ENCODE data around the gene SGMS1. TPM values are rescaled to one million over a fixed set of nuclear protein-coding genes. Genes with fewer than 3 reads are reported as not detected.

Gene SGMS1
- total and polyA plus RNA-seq, 4 donors: 15.8 to 142 (median 41.3) TPM

GRCh38 chr10:50522908-50523307 lies 100.8 kb downstream of the SGMS1 start:
- Histone ChIP-seq H3K27me3 (ENCODE audit: control insufficient read depth in 3 of 3, insufficient read depth in 3 of 3, low read length in 2 of 3) (no peaks in the 10 kb centered on the region), H3K4me1 (ENCODE audit: control insufficient read depth in 5 of 5, insufficient read depth in 5 of 5, low read length in 5 of 5) (peaks cover 0 to 18% (median 4%) of the 10 kb centered on the region in 5 donors), H3K9ac (ENCODE audit: insufficient read depth in 1 of 2, low read length in 2 of 2) (no peak overlapping the region), H3K9me3 (ENCODE audit: control insufficient read depth in 4 of 4, insufficient read depth in 3 of 4, low read length in 3 of 4) (no peaks in the 10 kb centered on the region), H3K4me3 (no peak overlapping the region), H3K36me3 (ENCODE audit: control insufficient read depth in 4 of 4, insufficient read depth in 4 of 4, low read length in 4 of 4) (peaks cover 2 to 5% (median 3%) of the 10 kb centered on the region in 4 donors), H3K27ac (ENCODE audit: low read depth in 1 of 2, low read length in 1 of 2) (no peak overlapping the region)
- ATAC-seq (ENCODE audit: insufficient read depth, low FRiP score): no peak
- 87 to 88% methylated on average over 2 of the region's 2 CpGs for WGBS, 2 donors
- no peak for DNase-seq
- TF ChIP-seq CTCF (IDR thresholded peaks at IDR 0.05; ENCODE audit: control extremely low read depth, extremely low read depth): no peak

GRCh38 chr10:50520115-50520514 lies 103.6 kb downstream of the SGMS1 start:
- Histone ChIP-seq H3K9ac (ENCODE audit: insufficient read depth in 1 of 2, low read length in 2 of 2) (no peak overlapping the region), H3K4me3 (no peak overlapping the region), H3K9me3 (ENCODE audit: control insufficient read depth in 4 of 4, insufficient read depth in 3 of 4, low read length in 3 of 4) (no peaks in the 10 kb centered on the region), H3K27me3 (ENCODE audit: control insufficient read depth in 3 of 3, insufficient read depth in 3 of 3, low read length in 2 of 3) (no peaks in the 10 kb centered on the region), H3K27ac (ENCODE audit: low read depth in 1 of 2, low read length in 1 of 2) (no peak overlapping the region), H3K36me3 (ENCODE audit: control insufficient read depth in 4 of 4, insufficient read depth in 4 of 4, low read length in 4 of 4) (peaks cover 2 to 5% (median 4%) of the 10 kb centered on the region in 4 donors), H3K4me1 (ENCODE audit: control insufficient read depth in 5 of 5, insufficient read depth in 5 of 5, low read length in 5 of 5) (peaks cover 0 to 22% (median 3%) of the 10 kb centered on the region in 5 donors)
- TF ChIP-seq CTCF (IDR thresholded peaks at IDR 0.05; ENCODE audit: control extremely low read depth, extremely low read depth): no peak
- WGBS, 2 donors: 98 to 100% methylated on average over 3 of the region's 3 CpGs
- ATAC-seq (ENCODE audit: insufficient read depth, low FRiP score) (no peak), DNase-seq (no peak)

GRCh38 chr10:50517626-50518025 lies 106.1 kb downstream of the SGMS1 start:
- no peak for TF ChIP-seq CTCF (IDR thresholded peaks at IDR 0.05; ENCODE audit: control extremely low read depth, extremely low read depth)
- no peaks in the 10 kb centered on the region for H3K9me3 ChIP-seq (ENCODE audit: control insufficient read depth in 4 of 4, insufficient read depth in 3 of 4, low read length in 3 of 4)
- no peaks in the 10 kb centered on the region for H3K27me3 ChIP-seq (ENCODE audit: control insufficient read depth in 3 of 3, insufficient read depth in 3 of 3, low read length in 2 of 3)
- 69 to 77% methylated on average over 3 of the region's 3 CpGs for WGBS, 2 donors
- peaks cover 0 to 4% (median 2%) of the 10 kb centered on the region in 5 donors for H3K4me1 ChIP-seq (ENCODE audit: control insufficient read depth in 5 of 5, insufficient read depth in 5 of 5, low read length in 5 of 5)
- H3K36me3 ChIP-seq (ENCODE audit: control insufficient read depth in 4 of 4, insufficient read depth in 4 of 4, low read length in 4 of 4): peaks cover 2 to 5% (median 3%) of the 10 kb centered on the region in 4 donors
- DNase-seq (no peak), ATAC-seq (ENCODE audit: insufficient read depth, low FRiP score) (no peak)
- no peak overlapping the region for H3K27ac ChIP-seq (ENCODE audit: low read depth in 1 of 2, low read length in 1 of 2)
- no peak overlapping the region for H3K4me3 ChIP-seq
- H3K9ac ChIP-seq (ENCODE audit: insufficient read depth in 1 of 2, low read length in 2 of 2): no peak overlapping the region

GRCh38 chr10:50516171-50516570 lies 107.6 kb downstream of the SGMS1 start:
- Histone ChIP-seq H3K27ac (ENCODE audit: low read depth in 1 of 2, low read length in 1 of 2) (no peak overlapping the region), H3K9ac (ENCODE audit: insufficient read depth in 1 of 2, low read length in 2 of 2) (no peak overlapping the region), H3K9me3 (ENCODE audit: control insufficient read depth in 4 of 4, insufficient read depth in 3 of 4, low read length in 3 of 4) (no peaks in the 10 kb centered on the region), H3K27me3 (ENCODE audit: control insufficient read depth in 3 of 3, insufficient read depth in 3 of 3, low read length in 2 of 3) (no peaks in the 10 kb centered on the region), H3K4me1 (ENCODE audit: control insufficient read depth in 5 of 5, insufficient read depth in 5 of 5, low read length in 5 of 5) (peaks cover 0 to 14% (median 5%) of the 10 kb centered on the region in 5 donors), H3K36me3 (ENCODE audit: control insufficient read depth in 4 of 4, insufficient read depth in 4 of 4, low read length in 4 of 4) (peaks cover 2 to 5% (median 3%) of the 10 kb centered on the region in 4 donors), H3K4me3 (no peak overlapping the region)
- WGBS, 2 donors: 80 to 81% methylated on average over 1 of the region's 1 CpG
- no peak for TF ChIP-seq CTCF (IDR thresholded peaks at IDR 0.05; ENCODE audit: control extremely low read depth, extremely low read depth)
- DNase-seq (no peak), ATAC-seq (ENCODE audit: insufficient read depth, low FRiP score) (no peak)

All from lung (tissue), 12 donors.